HEK293 (cell line): Measurements from ENCODE around the gene SPACDR.
A peak's percentile ranks its signal among the peaks of the same experiment; 100 is the strongest.
"Not testable (repeated sequence)": the region's sequence is repeated elsewhere in the genome, so short reads cannot be mapped to it uniquely, and the experiment has no call there.

Experiments
- CTCF ChIA-PET: fragments of 350-600 bp; formaldehyde crosslinking; extraction: SDS; loops from one replicate; lab custom pipeline; 2021; ENCODE audit warnings: antibody characterized with exemption; lab: Yijun Ruan, JAX
- POLR2A ChIA-PET: fragments of 300-600 bp; formaldehyde crosslinking; extraction: SDS; loops from one replicate; lab custom pipeline; 2020; ENCODE audit warnings: antibody characterized with exemption, inconsistent platforms; lab: Yijun Ruan, JAX
- H3K27ac ChIP-seq: fragments of 200-500 bp; sonication (Bioruptor generic); 2 replicates; pipeline ENCODE4 v1.5.1; 2014; ENCODE audit warnings: low read depth, low read length, control low read depth, inconsistent platforms; ENCODE audit errors: extremely low read depth
- H3K36me3 ChIP-seq, 2 experiments: fragments of 200-500 bp in 1 of 2; sonication (Bioruptor generic) in 1 of 2; 1 replicate in 1 of 2; 2 replicates in 1 of 2; pipeline ENCODE4 v1.5.1; 2014 to 2017; ENCODE audit warnings: inconsistent platforms in 2 of 2, low read length in 2 of 2; ENCODE audit not compliant: control insufficient read depth in 2 of 2, insufficient read depth in 1 of 2
- H3K4me1 ChIP-seq: fragments of 200-500 bp; sonication (Bioruptor generic); 2 replicates; pipeline ENCODE4 v1.5.1; 2014; ENCODE audit warnings: mild to moderate bottlenecking, low read length, inconsistent platforms; ENCODE audit not compliant: control insufficient read depth, insufficient read depth
- H3K4me3 ChIP-seq: 2 replicates; pipeline ENCODE4 v1.5.1; 2011; ENCODE audit warnings: low read depth, mild to moderate bottlenecking, control low read depth, low read length, moderate library complexity
- H3K9me3 ChIP-seq: fragments of 200-500 bp; sonication (Bioruptor generic); 2 replicates; pipeline ENCODE4 v1.5.1; 2014; ENCODE audit warnings: low read depth, low read length, inconsistent platforms; ENCODE audit not compliant: control insufficient read depth, insufficient read depth
- GLIS1 ChIP-seq: fragments of 450-650 bp; formaldehyde crosslinking; IDR thresholded peaks from 2 replicates; pipeline ENCODE4 v1.5.1; 2016; ENCODE audit warnings: missing biosample characterization, missing genetic modification characterization
- GLIS2 ChIP-seq: fragments of 450-650 bp; formaldehyde crosslinking; IDR thresholded peaks from 2 replicates; pipeline ENCODE4 v1.5.1; 2016; ENCODE audit warnings: missing biosample characterization, missing genetic modification characterization
- KLF10 ChIP-seq: fragments of 450-650 bp; IDR thresholded peaks from 2 replicates; pipeline ENCODE4 v1.5.1; 2018; ENCODE audit warnings: missing biosample characterization, mild to moderate bottlenecking, missing genetic modification characterization
- ZBTB17 ChIP-seq: fragments of 450-650 bp; formaldehyde crosslinking; IDR thresholded peaks from 2 replicates; pipeline ENCODE4 v1.5.1; 2016; ENCODE audit warnings: missing biosample characterization, missing genetic modification characterization
- ZEB2 ChIP-seq: fragments of 450-650 bp; formaldehyde crosslinking; IDR thresholded peaks from 2 replicates; pipeline ENCODE4 v1.5.1; 2016; ENCODE audit warnings: missing biosample characterization, missing genetic modification characterization
- ZIC2 ChIP-seq: fragments of 450-650 bp; formaldehyde crosslinking; IDR thresholded peaks from 2 replicates; pipeline ENCODE4 v1.5.1; 2016; ENCODE audit warnings: missing biosample characterization, missing genetic modification characterization
- ZNF112 ChIP-seq: fragments of 450-650 bp; formaldehyde crosslinking; IDR thresholded peaks from 2 replicates; pipeline ENCODE4 v1.5.0; 2017; ENCODE audit warnings: missing biosample characterization, missing genetic modification characterization
- ZNF121 ChIP-seq: fragments of 450-650 bp; formaldehyde crosslinking; IDR thresholded peaks from 2 replicates; pipeline ENCODE4 v1.5.1; 2016; ENCODE audit warnings: missing biosample characterization, missing genetic modification characterization
- ZNF221 ChIP-seq: fragments of 450-650 bp; formaldehyde crosslinking; IDR thresholded peaks from 2 replicates; pipeline ENCODE4 v1.5.1; 2017; ENCODE audit warnings: missing biosample characterization, missing genetic modification characterization, borderline replicate concordance
- ZNF335 ChIP-seq: fragments of 450-650 bp; formaldehyde crosslinking; conservative IDR thresholded peaks from 2 replicates; pipeline ENCODE4 v1.5.1; 2016; ENCODE audit warnings: missing biosample characterization, missing genetic modification characterization
- ZNF362 ChIP-seq: fragments of 450-650 bp; formaldehyde crosslinking; IDR thresholded peaks from 2 replicates; pipeline ENCODE4 v1.5.1; 2016; ENCODE audit warnings: missing biosample characterization, missing genetic modification characterization
- ZNF398 ChIP-seq: fragments of 450-650 bp; formaldehyde crosslinking; IDR thresholded peaks from 2 replicates; pipeline ENCODE4 v1.5.1; 2017; ENCODE audit warnings: missing biosample characterization, missing genetic modification characterization
- ZNF654 ChIP-seq: fragments of 450-650 bp; formaldehyde crosslinking; IDR thresholded peaks from 2 replicates; pipeline ENCODE4 v1.5.1; 2016; ENCODE audit warnings: low read depth, missing biosample characterization, missing genetic modification characterization
- ZNF664 ChIP-seq: fragments of 450-650 bp; formaldehyde crosslinking; IDR thresholded peaks from 2 replicates; pipeline ENCODE4 v1.5.1; 2016; ENCODE audit warnings: missing biosample characterization, missing genetic modification characterization
- ZNF692 ChIP-seq: fragments of 450-650 bp; formaldehyde crosslinking; IDR thresholded peaks from 2 replicates; pipeline ENCODE4 v1.5.1; 2016; ENCODE audit warnings: missing biosample characterization, missing genetic modification characterization
- ZNF768 ChIP-seq: fragments of 450-650 bp; formaldehyde crosslinking; IDR thresholded peaks from 2 replicates; pipeline ENCODE4 v1.5.1; 2018; ENCODE audit warnings: missing biosample characterization, mild to moderate bottlenecking, missing genetic modification characterization
- ZNF777 ChIP-seq: fragments of 450-650 bp; formaldehyde crosslinking; IDR thresholded peaks from 2 replicates; pipeline ENCODE4 v1.5.1; 2017; ENCODE audit warnings: missing biosample characterization, missing genetic modification characterization, borderline replicate concordance
- ZXDB ChIP-seq: fragments of 450-650 bp; formaldehyde crosslinking; IDR thresholded peaks from 2 replicates; pipeline ENCODE4 v1.5.1; 2016; ENCODE audit warnings: missing biosample characterization, missing genetic modification characterization

Gene SPACDR

GRCh38 chr7:100449190-100449795, 14.8 kb downstream of the SPACDR start:
- Histone ChIP-seq H3K36me3 (no peaks in the 10 kb centered on the region), H3K4me3 (no peak overlapping the region), H3K9me3 (no peaks in the 10 kb centered on the region), H3K4me1 (no peaks in the 10 kb centered on the region), H3K27ac (no peak overlapping the region)
- ChIA-PET CTCF (interaction anchor here (0.6 to 1.7 kb wide), 9 partner anchors 9 to 243 kb away, joined by 3 to 8 read pairs (median 4); no protein-coding TSS in a partner anchor), POLR2A (interaction anchor here (1.0 to 2.2 kb wide), 2 partner anchors 13 to 21 kb away, joined by 4 to 24 read pairs; partner anchors contain the start of genes PPP1R35 and ZCWPW1)
- TF ChIP-seq ZNF664 (peak; percentile 88), ZNF654 (tag by site-specific recombination) (no peak), ZBTB17 (tag by site-specific recombination) (peak; percentile 43)

GRCh38 chr7:100447363-100447762, 16.7 kb downstream of the SPACDR start:
- H3K36me3 ChIP-seq, H3K4me1 ChIP-seq, H3K4me3 ChIP-seq, H3K9me3 ChIP-seq, H3K27ac ChIP-seq: not testable (repeated sequence)
- POLR2A ChIA-PET, result interaction anchor here (0.6 to 6.2 kb wide), 6 partner anchors 11 to 774 kb away, joined by 3 to 28 read pairs (median 3); partner anchors contain the start of genes MEPCE, PPP1R35 and ZCWPW1
- peak; percentile 84 for TF ChIP-seq ZNF121
- TF ChIP-seq ZNF362 (tag by site-specific recombination), result 0 out of 2 replicates have a peak, but pooled peaks have one; percentile 8
- CTCF ChIA-PET, result interaction anchor here (0.6 kb wide), 1 partner anchor 14 kb away, joined by 4 read pairs; no protein-coding TSS in a partner anchor

- CTCF ChIA-PET, result interaction anchor here (0.6 kb wide), 1 partner anchor 664 kb away, joined by 3 read pairs; no protein-coding TSS in a partner anchor
- peak; percentile 37; the same call in 1 of the 2 replicates for TF ChIP-seq ZNF692 (tag by site-specific recombination)
- no peak for TF ChIP-seq ZEB2 (tag by site-specific recombination)
- POLR2A ChIA-PET, result interaction anchor here (0.7 to 6.2 kb wide), 3 partner anchors 10 to 277 kb away, joined by 3 to 28 read pairs (median 13); partner anchors contain the start of genes GAL3ST4, MEPCE, PPP1R35 and ZCWPW1
- Histone ChIP-seq H3K27ac (no peak overlapping the region), H3K4me1 (no peaks in the 10 kb centered on the region), H3K4me3 (no peak overlapping the region), H3K9me3 (no peaks in the 10 kb centered on the region), H3K36me3 (no peaks in the 10 kb centered on the region)
These were observed 18.0 kb downstream of the SPACDR start for GRCh38 chr7:100446040-100446439.

GRCh38 chr7:100444311-100445278, 19.5 kb downstream of the SPACDR start:
- POLR2A ChIA-PET, result interaction anchor here (0.9 to 6.2 kb wide), 5 partner anchors 8 to 142 kb away, joined by 3 to 28 read pairs (median 4); partner anchors contain the start of genes FBXO24, LRCH4, MEPCE and PPP1R35
- CTCF ChIA-PET, result interaction anchor here (0.6 to 1.1 kb wide), 4 partner anchors 16 to 160 kb away, joined by 3 read pairs; no protein-coding TSS in a partner anchor
- no peaks in the 10 kb centered on the region for H3K9me3 ChIP-seq
- no peaks in the 10 kb centered on the region for H3K36me3 ChIP-seq
- H3K27ac ChIP-seq, result no peak overlapping the region
- H3K4me3 ChIP-seq, result no peak overlapping the region
- H3K4me1 ChIP-seq, result no peaks in the 10 kb centered on the region
- TF ChIP-seq KLF10, result no peak
- 0 out of 2 replicates have a peak, but pooled peaks have one; percentile 16 for TF ChIP-seq ZXDB (tag by site-specific recombination)
- no peak for TF ChIP-seq ZNF777 (tag by site-specific recombination)
- peak; percentile 81 for TF ChIP-seq GLIS1 (tag by site-specific recombination)
- TF ChIP-seq ZNF398 (tag by site-specific recombination), result 0 out of 2 replicates have a peak, but pooled peaks have one; percentile 38
- peak; percentile 48 for TF ChIP-seq ZNF335 (tag by site-specific recombination)
- 0 out of 2 replicates have a peak, but pooled peaks have one; percentile 26 for TF ChIP-seq ZNF768 (tag by site-specific recombination)
- peak; percentile 52 for TF ChIP-seq GLIS2 (tag by site-specific recombination)
- 0 out of 2 replicates have a peak, but pooled peaks have one; percentile 17 for TF ChIP-seq ZIC2 (tag by site-specific recombination)
- no peak for TF ChIP-seq ZNF221 (tag by site-specific recombination)
- TF ChIP-seq ZNF112, result no peak
- TF ChIP-seq ZNF664, result peak; percentile 86
